GM12878 (cell line): ENCODE results near the gene PLB1. TPM values are rescaled to one million over a fixed set of nuclear protein-coding genes. Genes with fewer than 3 reads are reported as not detected.

Experiments
- ATAC-seq: fragments of 200-7000 bp; cut with Tn5 transposase; 3 replicates; pipeline ENCODE4 v1.9.1; 2020; ENCODE audit warnings: mild to moderate bottlenecking, moderate library complexity
- BruUV-seq: library from RNA; stranded (reverse); fragments of 400-500 nt; replicated peaks from 2 replicates; lab custom pipeline; 2021; lab: Mats Ljungman, UMichigan
- CTCF ChIA-PET: fragments of 300-600 bp; sonication (Branson Sonifier 250); formaldehyde crosslinking; extraction: SDS; loops from one replicate; lab custom pipeline; 2021; ENCODE audit warnings: inconsistent platforms; lab: Yijun Ruan, JAX
- POLR2A ChIA-PET: fragments of 350-600 bp; formaldehyde crosslinking; extraction: SDS; loops from one replicate; lab custom pipeline; 2021; ENCODE audit warnings: inconsistent platforms; lab: Charles Lee
- RAD21 ChIA-PET: fragments of 300-600 bp; sonication (Branson Sonifier 250); formaldehyde crosslinking; loops from one replicate; lab custom pipeline; 2023; ENCODE audit warnings: antibody characterized with exemption; ENCODE audit not compliant: unreplicated experiment; lab: Charles Lee
- SMC1A ChIA-PET: fragments of 300-600 bp; sonication (Branson Sonifier 250); formaldehyde crosslinking; loops from one replicate; lab custom pipeline; 2023; ENCODE audit not compliant: unreplicated experiment, uncharacterized antibody; lab: Charles Lee
- DNase-seq: peaks from one replicate; pipeline ENCODE4 v3.0.0-alpha.2; 2011; ENCODE audit warnings: low read depth, low spot score
- FAIRE-seq: peaks from 3 replicates; lab custom pipeline; 2011; peaks lifted over from hg19 to GRCh38; lab: Jason Lieb, UNC
- H2AFZ ChIP-seq: 2 replicates; pipeline ENCODE4 v1.6.0; 2011; ENCODE audit warnings: low read depth, low read length, control low read depth; ENCODE audit not compliant: control insufficient read depth
- H3K27ac ChIP-seq: 2 replicates; pipeline ENCODE4 v1.5.1; 2011; ENCODE audit warnings: control low read depth; ENCODE audit not compliant: control insufficient read depth, insufficient read depth
- H3K27me3 ChIP-seq, 2 experiments: replicated peaks in 1 of 2; 2 replicates each; pipeline versions ENCODE4 v1.6.0 to v1.6.1; 2011; ENCODE audit warnings: low read length in 1 of 2; ENCODE audit not compliant: control insufficient read depth in 2 of 2, insufficient read depth in 2 of 2
- H3K36me3 ChIP-seq, 2 experiments: 2 replicates each; pipeline ENCODE4 v1.5.1; 2011; ENCODE audit warnings: low read length in 1 of 2; ENCODE audit not compliant: control insufficient read depth in 2 of 2, insufficient read depth in 2 of 2
- H3K4me1 ChIP-seq: 2 replicates; pipeline ENCODE4 v1.6.1; 2011; ENCODE audit warnings: mild to moderate bottlenecking, low read length, moderate library complexity, mixed read lengths; ENCODE audit not compliant: control insufficient read depth, insufficient read depth
- H3K4me2 ChIP-seq: 2 replicates; pipeline ENCODE4 v1.6.0; 2011; ENCODE audit warnings: control low read depth; ENCODE audit not compliant: control insufficient read depth, insufficient read depth
- H3K4me3 ChIP-seq: fragments of 200-600 bp; sonication (generic); 2 replicates; pipeline ENCODE4 v1.5.1; 2016
- H3K79me2 ChIP-seq: 2 replicates; pipeline ENCODE4 v1.6.0; 2011; ENCODE audit warnings: low read length; ENCODE audit not compliant: control insufficient read depth, insufficient read depth
- H3K9ac ChIP-seq: 2 replicates; pipeline ENCODE4 v1.8.0; 2011; ENCODE audit warnings: low read length, control low read depth, mixed read lengths; ENCODE audit not compliant: control insufficient read depth, insufficient read depth
- H3K9me3 ChIP-seq: replicated peaks from 3 replicates; pipeline ENCODE4 v1.5.1; 2011; ENCODE audit warnings: mild to moderate bottlenecking, low read length; ENCODE audit not compliant: control insufficient read depth, insufficient read depth
- H4K20me1 ChIP-seq: 2 replicates; pipeline ENCODE4 v1.6.0; 2011; ENCODE audit not compliant: control insufficient read depth, insufficient read depth
- BACH1 ChIP-seq: fragments of 450-650 bp; IDR thresholded peaks from 2 replicates; pipeline ENCODE4 v1.6.1; 2017; ENCODE audit warnings: mild to moderate bottlenecking, borderline replicate concordance
- CBFB ChIP-seq: IDR thresholded peaks from 2 replicates; pipeline ENCODE4 v1.6.1; 2016; ENCODE audit warnings: antibody characterized with exemption, low read depth
- EZH2 ChIP-seq: IDR thresholded peaks from 2 replicates; pipeline ENCODE4 v1.6.1; 2012; ENCODE audit warnings: low read depth, mild to moderate bottlenecking, control low read depth, inconsistent platforms, low read length, borderline replicate concordance; ENCODE audit not compliant: control insufficient read depth
- FOS ChIP-seq: IDR thresholded peaks from 3 replicates; pipeline ENCODE4 v1.6.1; 2011; ENCODE audit warnings: borderline replicate concordance; ENCODE audit not compliant: insufficient read length; ENCODE audit errors: extremely low read depth
- HDAC2 ChIP-seq: fragments of 200-600 bp; sonication (generic); IDR thresholded peaks from 2 replicates; pipeline ENCODE4 v1.6.1; 2017
- IKZF2 ChIP-seq, 2 experiments: fragments of 450-650 bp; IDR thresholded peaks; 2 replicates each; pipeline ENCODE4 v1.6.1; 2017; ENCODE audit warnings: mild to moderate bottlenecking in 2 of 2, moderate library complexity in 2 of 2
- NBN ChIP-seq: fragments of 450-650 bp; IDR thresholded peaks from 2 replicates; pipeline ENCODE4 v1.6.1; 2016
- SMARCA5 ChIP-seq: fragments of 450-650 bp; IDR thresholded peaks from 2 replicates; pipeline ENCODE4 v1.6.1; 2017; ENCODE audit warnings: mild to moderate bottlenecking
- SUZ12 ChIP-seq: fragments of 200-600 bp; sonication (generic); IDR thresholded peaks from one replicate; pipeline ENCODE4 v1.6.1; 2018; ENCODE audit warnings: antibody characterized with exemption, mild to moderate bottlenecking; ENCODE audit not compliant: unreplicated experiment
- TARDBP ChIP-seq: IDR thresholded peaks from 2 replicates; pipeline ENCODE4 v1.6.1; 2016; ENCODE audit warnings: borderline replicate concordance
- ZNF24 ChIP-seq: fragments of 450-650 bp; IDR thresholded peaks from 2 replicates; pipeline ENCODE4 v1.6.1; 2017; ENCODE audit warnings: antibody characterized with exemption, mild to moderate bottlenecking
- WGBS: methylation state at CpG from one replicate; pipeline ENCODE4 v1.1.6; 2016; ENCODE audit warnings: low lambda C conversion rate; ENCODE audit not compliant: insufficient replicate concordance, insufficient coverage; ENCODE audit errors: missing lambda C conversion rate; 5-methylcytosine and 5-hydroxymethylcytosine counted together
- in situ Hi-C: fragments of 300-500 bp; cut with MboI; formaldehyde crosslinking; loops from 9 replicates; pipeline ENCODE4 v1.14.3; 2018; ENCODE audit warnings: mixed read lengths
- intact Hi-C: fragments of 100-400 bp; cut with micrococcal nuclease; formaldehyde crosslinking; loops from one replicate; pipeline ENCODE4 v1.14.2; 2022; ENCODE audit not compliant: unreplicated experiment
- polyA plus RNA-seq, 11 experiments: library from polyadenylated mRNA; depleted of rRNA in 4 of 11; unstranded in 6 of 11; stranded (reverse) in 5 of 11; fragments of >200 nt; fragmentation: Nextera tagmentation in 4 of 11; fragmentation: Illumina TruSeq in 1 of 11; extraction: Ambion mirVana in 4 of 11; extraction: Trizol in 1 of 11; gene quantifications; 1 replicate in 1 of 11; 2 replicates in 10 of 11; pipeline versions ENCODE4 v1.2.1 to v1.2.3, GENCODE V29; 2011 to 2016; ENCODE audit warnings: inconsistent platforms in 2 of 11, missing spikeins in 2 of 11, low read depth in 1 of 11
- total RNA-seq, 4 experiments: library from RNA; depleted of rRNA in 3 of 4; stranded (reverse); fragments of >200 nt in 3 of 4; fragmentation: Illumina TruSeq in 1 of 4; extraction: Trizol in 1 of 4; gene quantifications; 2 replicates each; pipeline versions ENCODE4 v1.2.1 to v1.2.3, GENCODE V29; 2013 to 2021
- TF ChIP-seq, protein P1 (sequence below): fragments of 450-650 bp; IDR thresholded peaks from 2 replicates; pipeline ENCODE4 v1.6.1; 2016; ENCODE audit warnings: mild to moderate bottlenecking
- TF ChIP-seq, protein P2 (sequence below): IDR thresholded peaks from 2 replicates; pipeline ENCODE4 v1.6.1; 2011; ENCODE audit warnings: low read depth, mild to moderate bottlenecking, low read length, moderate library complexity, borderline replicate concordance; ENCODE audit errors: extremely low read depth
- TF ChIP-seq, protein P3 (sequence below): fragments of 450-650 bp; IDR thresholded peaks from 2 replicates; pipeline ENCODE4 v1.6.1; 2017; ENCODE audit warnings: low read depth, mild to moderate bottlenecking, moderate library complexity

PLB1 gene
- total and polyA plus RNA-seq, 10 of the 15 experiments (the other 5 are each of a cell fraction or from before 2014, with no cell fraction given) = 0.03 to 0.49 (median 0.28) TPM

DNA sequence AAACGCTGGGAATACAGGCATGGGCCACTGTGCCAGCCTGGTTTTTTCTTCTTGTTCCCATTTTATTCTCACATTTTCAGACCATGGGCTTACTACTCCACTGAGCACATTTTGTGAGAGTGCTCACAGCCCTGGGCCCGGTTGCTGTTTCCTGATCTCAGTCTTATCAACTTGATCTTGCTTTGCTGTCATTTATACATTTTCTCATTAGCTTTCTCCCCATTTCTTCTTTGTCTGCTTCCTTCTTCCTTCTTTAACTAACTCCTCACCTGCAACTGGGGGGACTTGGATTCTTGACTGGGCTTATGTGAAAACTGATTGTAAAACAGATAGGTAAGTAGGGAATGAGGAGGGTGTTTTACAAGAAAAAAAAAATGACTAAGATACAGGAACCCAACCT, 117.3 kb downstream of the PLB1 start:
- Histone ChIP-seq H3K79me2 (no peaks in the 10 kb centered on the region), H3K9me3 (no peaks in the 10 kb centered on the region), H3K27me3 (no peaks in the 10 kb centered on the region; a peak in 2 of 4 replicates), H4K20me1 (no peaks in the 10 kb centered on the region), H3K4me2 (no peak overlapping the region), H3K36me3 (no peaks in the 10 kb centered on the region), H3K9ac (no peak overlapping the region), H3K4me1 (no peaks in the 10 kb centered on the region), H3K4me3 (no peak overlapping the region), H2AFZ (no peak overlapping the region), H3K27ac (no peak overlapping the region)
- ATAC-seq (no peak), DNase-seq (no peak), FAIRE-seq (no peak)
- in situ Hi-C loops = no loop called here
- no TSS peak for BruUV-seq
- CTCF ChIA-PET = interaction anchor here (3.4 kb wide), 1 partner anchor 19 kb away, joined by 16 read pairs; no protein-coding TSS in a partner anchor
- 35% methylated on average over 2 of the region's 2 CpGs for WGBS
- intact Hi-C loops = no loop called here
- no peak for TF ChIP-seq EZH2
- POLR2A ChIA-PET = no interaction called here
- RAD21 ChIA-PET = no interaction called here
- SMC1A ChIA-PET = interaction anchor here (1.4 kb wide), 1 partner anchor 11 kb away, joined by 3 read pairs; no protein-coding TSS in a partner anchor

DNA sequence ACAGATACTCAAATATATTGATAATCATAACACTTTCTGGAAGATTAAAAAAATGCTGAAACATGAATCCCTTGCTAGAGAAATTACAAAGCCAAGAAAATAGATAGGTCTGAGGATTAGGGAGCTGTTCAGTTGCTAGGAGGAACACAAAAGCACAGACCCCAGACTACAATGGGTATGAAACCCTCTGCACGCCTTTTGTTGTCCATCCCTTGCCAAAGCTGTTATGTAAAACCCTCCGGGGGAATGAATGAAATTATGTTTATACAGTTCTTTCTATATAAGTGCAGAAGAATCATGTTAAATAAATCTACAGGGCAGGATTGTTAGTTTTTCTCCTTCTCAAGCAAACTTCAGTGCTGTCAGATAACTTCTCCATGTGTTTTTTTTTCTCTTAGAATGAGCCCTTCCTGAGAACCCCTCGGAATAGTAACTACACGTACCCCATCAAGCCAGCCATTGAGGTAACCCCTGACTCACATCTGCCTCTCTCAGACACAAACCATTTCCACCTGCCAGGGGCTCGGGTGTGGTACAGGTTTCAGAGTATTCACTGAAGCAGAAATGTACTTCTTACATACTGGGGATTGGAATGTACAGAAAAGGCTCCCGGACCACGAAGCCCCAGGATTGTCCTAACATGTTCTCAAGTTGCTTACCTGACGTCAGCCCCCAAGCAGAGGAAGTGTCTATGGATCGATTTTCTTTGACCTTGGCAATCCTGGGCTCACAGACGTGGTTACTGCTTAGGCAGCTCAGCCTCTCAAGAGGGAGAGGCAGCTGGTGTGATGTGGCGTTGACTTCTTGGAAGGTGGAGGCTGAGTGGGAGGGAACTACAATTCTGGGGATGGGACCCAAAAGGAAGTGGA, 118.0 kb downstream of the PLB1 start:
- H2AFZ ChIP-seq = no peak overlapping the region
- no peak for ATAC-seq
- 33% methylated on average over 11 of the region's 11 CpGs for WGBS
- TF ChIP-seq TARDBP (no peak), BACH1 (no peak), FOS (no peak), ZNF24 (no peak), SUZ12 (no peak), HDAC2 (no peak), NBN (no peak), SMARCA5 (no peak), IKZF2 (IDR thresholded peaks at IDR 0.05) (no peak), CBFB (no peak)
- TF ChIP-seq, protein P1, sequence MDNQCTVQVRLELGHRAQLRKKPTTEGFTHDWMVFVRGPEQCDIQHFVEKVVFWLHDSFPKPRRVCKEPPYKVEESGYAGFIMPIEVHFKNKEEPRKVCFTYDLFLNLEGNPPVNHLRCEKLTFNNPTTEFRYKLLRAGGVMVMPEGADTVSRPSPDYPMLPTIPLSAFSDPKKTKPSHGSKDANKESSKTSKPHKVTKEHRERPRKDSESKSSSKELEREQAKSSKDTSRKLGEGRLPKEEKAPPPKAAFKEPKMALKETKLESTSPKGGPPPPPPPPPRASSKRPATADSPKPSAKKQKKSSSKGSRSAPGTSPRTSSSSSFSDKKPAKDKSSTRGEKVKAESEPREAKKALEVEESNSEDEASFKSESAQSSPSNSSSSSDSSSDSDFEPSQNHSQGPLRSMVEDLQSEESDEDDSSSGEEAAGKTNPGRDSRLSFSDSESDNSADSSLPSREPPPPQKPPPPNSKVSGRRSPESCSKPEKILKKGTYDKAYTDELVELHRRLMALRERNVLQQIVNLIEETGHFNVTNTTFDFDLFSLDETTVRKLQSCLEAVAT = no peak
- TF ChIP-seq, protein P2, sequence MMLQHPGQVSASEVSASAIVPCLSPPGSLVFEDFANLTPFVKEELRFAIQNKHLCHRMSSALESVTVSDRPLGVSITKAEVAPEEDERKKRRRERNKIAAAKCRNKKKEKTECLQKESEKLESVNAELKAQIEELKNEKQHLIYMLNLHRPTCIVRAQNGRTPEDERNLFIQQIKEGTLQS = no peak
- TF ChIP-seq, protein P3, sequence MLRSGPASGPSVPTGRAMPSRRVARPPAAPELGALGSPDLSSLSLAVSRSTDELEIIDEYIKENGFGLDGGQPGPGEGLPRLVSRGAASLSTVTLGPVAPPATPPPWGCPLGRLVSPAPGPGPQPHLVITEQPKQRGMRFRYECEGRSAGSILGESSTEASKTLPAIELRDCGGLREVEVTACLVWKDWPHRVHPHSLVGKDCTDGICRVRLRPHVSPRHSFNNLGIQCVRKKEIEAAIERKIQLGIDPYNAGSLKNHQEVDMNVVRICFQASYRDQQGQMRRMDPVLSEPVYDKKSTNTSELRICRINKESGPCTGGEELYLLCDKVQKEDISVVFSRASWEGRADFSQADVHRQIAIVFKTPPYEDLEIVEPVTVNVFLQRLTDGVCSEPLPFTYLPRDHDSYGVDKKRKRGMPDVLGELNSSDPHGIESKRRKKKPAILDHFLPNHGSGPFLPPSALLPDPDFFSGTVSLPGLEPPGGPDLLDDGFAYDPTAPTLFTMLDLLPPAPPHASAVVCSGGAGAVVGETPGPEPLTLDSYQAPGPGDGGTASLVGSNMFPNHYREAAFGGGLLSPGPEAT = no peak

More for the DNA sequence above, 118.0 kb downstream of the PLB1 start:
- Histone ChIP-seq H3K36me3 (no peaks in the 10 kb centered on the region), H3K27me3 (no peaks in the 10 kb centered on the region; a peak in 3 of 4 replicates), H3K9ac (no peak overlapping the region), H3K27ac (no peak overlapping the region), H3K4me3 (no peak overlapping the region), H3K79me2 (no peaks in the 10 kb centered on the region), H3K4me2 (no peak overlapping the region), H4K20me1 (no peaks in the 10 kb centered on the region), H3K4me1 (no peaks in the 10 kb centered on the region), H3K9me3 (no peaks in the 10 kb centered on the region)
- in situ Hi-C loops = no loop called here
- ChIA-PET RAD21 (no interaction called here), CTCF (interaction anchor here (3.4 kb wide), 1 partner anchor 20 kb away, joined by 16 read pairs; no protein-coding TSS in a partner anchor), POLR2A (no interaction called here), SMC1A (no interaction called here)
- intact Hi-C loops = no loop called here
- no peak for FAIRE-seq
- DNase-seq = no peak
- no TSS peak for BruUV-seq
